ENCODE results near the gene TPP1. TPM values are rescaled to one million over a fixed set of nuclear protein-coding genes. Genes with fewer than 3 reads are reported as not detected.

The TPP1 gene
- total and polyA plus RNA-seq, 2 donors (not counting 1 experiment from before 2014, with no cell fraction given) = 127 to 136 TPM

DNA sequence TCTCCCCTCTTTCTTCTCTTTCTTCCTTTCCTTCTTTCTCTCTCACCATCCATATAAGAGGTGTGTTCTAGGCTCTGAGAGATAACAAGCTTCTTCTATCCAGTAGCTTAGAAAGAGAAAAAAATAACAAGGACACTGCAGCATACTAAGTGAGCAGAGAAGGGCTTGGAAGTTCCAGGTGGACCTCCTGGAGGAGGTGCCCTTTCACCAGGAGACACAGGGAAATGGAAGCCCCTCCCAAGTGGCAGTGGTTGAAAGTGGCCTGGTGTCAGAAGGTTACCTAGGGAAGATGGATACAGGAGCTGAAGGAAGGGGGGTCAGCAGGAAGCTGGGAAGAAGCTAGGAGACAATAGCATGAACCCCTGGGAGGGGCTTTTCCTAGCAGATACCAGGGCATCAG, 30.9 kb upstream of the TPP1 start:
- Histone ChIP-seq H3K27me3 (ENCODE audit: control insufficient read depth, insufficient read depth, low read length) (peaks cover 31% of the 10 kb centered on the region), H3K9me3 (ENCODE audit: control insufficient read depth, insufficient read depth, low read depth, low read length) (no peaks in the 10 kb centered on the region), H3K4me3 (replicated peaks in 1 of 4; ENCODE audit: control extremely low read depth in 1 of 4, insufficient read depth in 1 of 4, low read depth in 3 of 4, low read length in 4 of 4) (no peak overlapping the region), H4K20me1 (ENCODE audit: control insufficient read depth, extremely low read depth, insufficient read depth, low read length) (no peaks in the 10 kb centered on the region), H2AFZ (ENCODE audit: low read length) (no peak overlapping the region), H3K4me2 (ENCODE audit: extremely low read depth, insufficient read depth, low read length) (no peak overlapping the region), H3K36me3 (ENCODE audit: control insufficient read depth, insufficient read depth, low read length) (no peaks in the 10 kb centered on the region), H3K27ac (ENCODE audit: insufficient read depth, low read length) (no peak overlapping the region), H3K4me1 (ENCODE audit: control insufficient read depth, extremely low read depth, insufficient read depth, low read length) (peaks cover 18% of the 10 kb centered on the region), H3K79me2 (ENCODE audit: control insufficient read depth, insufficient read depth, low read length) (no peaks in the 10 kb centered on the region), H3K9ac (ENCODE audit: insufficient read depth, low read length) (no peak overlapping the region)
- no peak for TF ChIP-seq EZH2 (IDR thresholded peaks at IDR 0.05; ENCODE audit: low read length, missing control alignments)
- TF ChIP-seq, protein P1, sequence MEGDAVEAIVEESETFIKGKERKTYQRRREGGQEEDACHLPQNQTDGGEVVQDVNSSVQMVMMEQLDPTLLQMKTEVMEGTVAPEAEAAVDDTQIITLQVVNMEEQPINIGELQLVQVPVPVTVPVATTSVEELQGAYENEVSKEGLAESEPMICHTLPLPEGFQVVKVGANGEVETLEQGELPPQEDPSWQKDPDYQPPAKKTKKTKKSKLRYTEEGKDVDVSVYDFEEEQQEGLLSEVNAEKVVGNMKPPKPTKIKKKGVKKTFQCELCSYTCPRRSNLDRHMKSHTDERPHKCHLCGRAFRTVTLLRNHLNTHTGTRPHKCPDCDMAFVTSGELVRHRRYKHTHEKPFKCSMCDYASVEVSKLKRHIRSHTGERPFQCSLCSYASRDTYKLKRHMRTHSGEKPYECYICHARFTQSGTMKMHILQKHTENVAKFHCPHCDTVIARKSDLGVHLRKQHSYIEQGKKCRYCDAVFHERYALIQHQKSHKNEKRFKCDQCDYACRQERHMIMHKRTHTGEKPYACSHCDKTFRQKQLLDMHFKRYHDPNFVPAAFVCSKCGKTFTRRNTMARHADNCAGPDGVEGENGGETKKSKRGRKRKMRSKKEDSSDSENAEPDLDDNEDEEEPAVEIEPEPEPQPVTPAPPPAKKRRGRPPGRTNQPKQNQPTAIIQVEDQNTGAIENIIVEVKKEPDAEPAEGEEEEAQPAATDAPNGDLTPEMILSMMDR (conservative IDR thresholded peaks at IDR 0.05 in 1 of 2, IDR thresholded peaks at IDR 0.05 in 1 of 2; ENCODE audit: low read depth in 1 of 2, low read length in 2 of 2) = no peak
- DNase-seq (ENCODE audit: low read depth in 2 of 2) = no peak

GRCh38 chr11:6648501-6648900, 29.3 kb upstream of the TPP1 start:
- no peak overlapping the region for H3K4me2 ChIP-seq (ENCODE audit: extremely low read depth, insufficient read depth, low read length)
- no peaks in the 10 kb centered on the region for H3K9me3 ChIP-seq (ENCODE audit: control insufficient read depth, insufficient read depth, low read depth, low read length)
- TF ChIP-seq, protein P1 (conservative IDR thresholded peaks at IDR 0.05 in 1 of 2, IDR thresholded peaks at IDR 0.05 in 1 of 2; ENCODE audit: low read depth in 1 of 2, low read length in 2 of 2) = no peak
- no peak for TF ChIP-seq EZH2 (IDR thresholded peaks at IDR 0.05; ENCODE audit: low read length, missing control alignments)
- H3K79me2 ChIP-seq (ENCODE audit: control insufficient read depth, insufficient read depth, low read length) = no peaks in the 10 kb centered on the region
- H3K27me3 ChIP-seq (ENCODE audit: control insufficient read depth, insufficient read depth, low read length) = peaks cover 20% of the 10 kb centered on the region
- no peaks in the 10 kb centered on the region for H3K36me3 ChIP-seq (ENCODE audit: control insufficient read depth, insufficient read depth, low read length)
- no peaks in the 10 kb centered on the region for H4K20me1 ChIP-seq (ENCODE audit: control insufficient read depth, extremely low read depth, insufficient read depth, low read length)
- H3K9ac ChIP-seq (ENCODE audit: insufficient read depth, low read length) = no peak overlapping the region
- H3K4me1 ChIP-seq (ENCODE audit: control insufficient read depth, extremely low read depth, insufficient read depth, low read length) = peaks cover 18% of the 10 kb centered on the region
- DNase-seq (ENCODE audit: low read depth in 2 of 2) = no peak
- H3K27ac ChIP-seq (ENCODE audit: insufficient read depth, low read length) = no peak overlapping the region
- no peak overlapping the region for H2AFZ ChIP-seq (ENCODE audit: low read length)
- H3K4me3 ChIP-seq (replicated peaks in 1 of 4; ENCODE audit: control extremely low read depth in 1 of 4, insufficient read depth in 1 of 4, low read depth in 3 of 4, low read length in 4 of 4) = no peak overlapping the region

DNA sequence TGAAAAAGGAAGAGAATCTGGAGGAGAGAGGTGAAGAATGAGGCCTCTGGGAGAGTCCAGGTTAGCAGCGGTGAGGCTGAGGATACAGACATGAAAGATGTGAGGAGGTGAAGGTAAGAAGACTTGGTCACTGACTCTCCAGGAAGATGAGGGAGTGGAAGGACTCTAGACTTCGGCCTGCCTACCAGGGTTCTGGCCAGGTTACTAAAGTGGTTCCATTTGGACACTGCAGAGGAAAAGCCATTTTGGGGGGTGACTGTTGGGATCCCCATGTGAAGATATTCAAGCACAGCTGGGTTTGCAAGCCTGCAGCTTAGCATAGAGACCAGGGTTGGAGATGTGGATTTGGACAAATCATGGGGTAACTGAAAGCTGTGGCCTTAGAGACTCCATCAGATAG, 28.6 kb upstream of the TPP1 start:
- no peak overlapping the region for H3K4me2 ChIP-seq (ENCODE audit: extremely low read depth, insufficient read depth, low read length)
- peaks cover 20% of the 10 kb centered on the region for H3K27me3 ChIP-seq (ENCODE audit: control insufficient read depth, insufficient read depth, low read length)
- H3K9me3 ChIP-seq (ENCODE audit: control insufficient read depth, insufficient read depth, low read depth, low read length) = no peaks in the 10 kb centered on the region
- no peak for DNase-seq (ENCODE audit: low read depth in 2 of 2)
- TF ChIP-seq EZH2 (IDR thresholded peaks at IDR 0.05; ENCODE audit: low read length, missing control alignments) = no peak
- TF ChIP-seq, protein P1 (conservative IDR thresholded peaks at IDR 0.05 in 1 of 2, IDR thresholded peaks at IDR 0.05 in 1 of 2; ENCODE audit: low read depth in 1 of 2, low read length in 2 of 2) = no peak
- H3K27ac ChIP-seq (ENCODE audit: insufficient read depth, low read length) = no peak overlapping the region
- H3K79me2 ChIP-seq (ENCODE audit: control insufficient read depth, insufficient read depth, low read length) = no peaks in the 10 kb centered on the region
- no peak overlapping the region for H2AFZ ChIP-seq (ENCODE audit: low read length)
- peaks cover 18% of the 10 kb centered on the region for H3K4me1 ChIP-seq (ENCODE audit: control insufficient read depth, extremely low read depth, insufficient read depth, low read length)
- no peaks in the 10 kb centered on the region for H3K36me3 ChIP-seq (ENCODE audit: control insufficient read depth, insufficient read depth, low read length)
- H3K9ac ChIP-seq (ENCODE audit: insufficient read depth, low read length) = no peak overlapping the region
- H4K20me1 ChIP-seq (ENCODE audit: control insufficient read depth, extremely low read depth, insufficient read depth, low read length) = no peaks in the 10 kb centered on the region
- H3K4me3 ChIP-seq (replicated peaks in 1 of 4; ENCODE audit: control extremely low read depth in 1 of 4, insufficient read depth in 1 of 4, low read depth in 3 of 4, low read length in 4 of 4) = no peak overlapping the region
